HG03025 (cell line): ENCODE measurements around the gene TBC1D1.

Experiments
- ATAC-seq: cut with Tn5 transposase; IDR thresholded peaks from one replicate; pipeline ENCODE4 v1.9.1; 2021; ENCODE audit warnings: mild to moderate bottlenecking, moderate library complexity; ENCODE audit not compliant: unreplicated experiment, low FRiP score

TBC1D1 gene

DNA sequence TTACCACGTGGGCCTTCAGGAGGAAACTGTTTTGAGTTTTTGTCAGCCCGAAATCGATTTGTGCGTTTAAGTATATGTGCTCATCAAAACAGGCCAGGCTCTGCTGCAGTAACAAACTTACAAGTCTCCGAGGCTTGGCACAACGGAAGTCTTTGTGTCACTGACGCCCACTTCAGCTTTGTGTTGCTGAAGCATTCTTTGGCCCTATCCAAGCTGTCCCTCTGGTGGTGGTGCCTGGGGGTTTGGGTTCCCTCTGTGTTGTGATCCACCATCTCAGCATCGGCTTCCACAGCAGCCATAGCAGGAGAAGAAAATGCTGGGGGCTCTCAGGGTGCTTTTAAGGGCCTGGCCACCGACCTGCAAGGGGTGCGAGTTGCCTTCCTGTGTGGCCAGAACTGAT is 245.7 kb downstream of the TBC1D1 start:
- ATAC-seq, result no peak

DNA sequence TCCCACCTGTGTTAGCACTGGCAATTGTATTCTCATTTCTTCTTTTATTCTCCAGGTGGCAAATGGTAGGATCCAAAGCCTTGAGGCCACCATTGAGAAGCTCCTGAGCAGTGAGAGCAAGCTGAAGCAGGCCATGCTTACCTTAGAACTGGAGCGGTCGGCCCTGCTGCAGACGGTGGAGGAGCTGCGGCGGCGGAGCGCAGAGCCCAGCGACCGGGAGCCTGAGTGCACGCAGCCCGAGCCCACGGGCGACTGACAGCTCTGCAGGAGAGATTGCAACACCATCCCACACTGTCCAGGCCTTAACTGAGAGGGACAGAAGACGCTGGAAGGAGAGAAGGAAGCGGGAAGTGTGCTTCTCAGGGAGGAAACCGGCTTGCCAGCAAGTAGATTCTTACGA is 246.2 kb downstream of the TBC1D1 start:
- ATAC-seq, result no peak

DNA sequence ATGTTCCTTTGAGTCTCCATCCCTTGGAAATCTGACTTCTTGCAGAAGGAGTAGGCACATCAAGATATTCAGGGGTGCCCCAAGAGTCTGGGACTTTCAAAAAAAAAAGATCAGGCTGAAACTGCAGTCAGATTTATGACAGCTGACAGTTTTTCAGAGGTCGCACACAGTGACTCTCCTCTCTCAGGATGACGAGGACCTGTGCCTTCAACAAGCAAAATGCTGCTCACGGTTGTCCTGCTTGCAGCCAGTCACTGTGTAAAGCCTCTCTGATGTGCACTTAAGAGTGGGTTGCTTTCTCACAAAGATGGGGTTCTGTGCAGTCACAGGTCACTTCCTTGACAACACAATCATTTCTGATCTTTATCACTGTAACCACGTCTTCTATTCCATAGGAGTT is 247.5 kb downstream of the TBC1D1 start:
- ATAC-seq, result no peak

DNA sequence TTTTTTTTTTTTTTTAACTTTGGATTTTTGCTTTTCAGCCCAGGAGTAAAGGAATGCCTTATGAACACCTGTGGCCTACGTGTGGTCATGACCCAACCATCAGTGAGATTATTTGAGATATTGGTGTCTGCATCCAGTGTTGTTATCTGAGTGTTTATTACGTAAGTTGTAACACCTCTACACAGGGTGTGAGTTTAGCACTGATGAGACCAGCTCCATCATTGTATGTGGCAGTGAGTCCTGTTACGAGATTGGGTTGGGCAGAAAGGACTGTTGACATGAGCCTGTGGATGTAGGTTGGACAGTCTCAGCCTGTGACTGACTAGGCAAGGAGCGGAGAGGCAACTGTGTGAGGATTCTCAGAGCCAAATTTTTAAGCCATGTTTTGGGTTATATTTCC is 248.3 kb downstream of the TBC1D1 start:
- no peak for ATAC-seq

DNA sequence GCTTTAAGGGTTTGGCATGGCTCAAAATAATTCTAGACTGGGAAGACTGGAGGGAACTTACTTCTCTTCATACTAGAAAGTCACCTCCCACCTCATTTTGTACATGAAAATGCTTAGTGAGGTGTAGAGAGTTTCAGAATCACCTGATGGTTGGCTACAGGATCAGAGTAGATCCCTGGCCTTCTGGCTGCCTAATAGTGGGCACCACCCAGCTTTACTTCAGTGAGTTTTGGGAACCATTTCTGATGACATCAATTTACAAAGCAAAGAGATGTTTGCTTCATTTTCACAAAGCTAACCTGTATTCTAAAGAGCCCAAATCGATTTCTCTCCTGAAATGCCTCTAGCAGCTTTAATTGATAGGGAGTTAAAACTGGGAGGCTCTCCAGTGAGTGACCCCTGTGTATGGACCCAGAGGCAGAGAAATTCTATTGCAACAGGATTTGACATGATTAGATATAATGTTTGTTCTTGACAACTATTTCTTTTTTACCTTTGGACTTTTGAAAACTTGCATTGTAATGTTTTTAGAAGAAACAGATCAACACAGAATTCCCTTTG is 249.8 kb downstream of the TBC1D1 start:
- no peak for ATAC-seq

DNA sequence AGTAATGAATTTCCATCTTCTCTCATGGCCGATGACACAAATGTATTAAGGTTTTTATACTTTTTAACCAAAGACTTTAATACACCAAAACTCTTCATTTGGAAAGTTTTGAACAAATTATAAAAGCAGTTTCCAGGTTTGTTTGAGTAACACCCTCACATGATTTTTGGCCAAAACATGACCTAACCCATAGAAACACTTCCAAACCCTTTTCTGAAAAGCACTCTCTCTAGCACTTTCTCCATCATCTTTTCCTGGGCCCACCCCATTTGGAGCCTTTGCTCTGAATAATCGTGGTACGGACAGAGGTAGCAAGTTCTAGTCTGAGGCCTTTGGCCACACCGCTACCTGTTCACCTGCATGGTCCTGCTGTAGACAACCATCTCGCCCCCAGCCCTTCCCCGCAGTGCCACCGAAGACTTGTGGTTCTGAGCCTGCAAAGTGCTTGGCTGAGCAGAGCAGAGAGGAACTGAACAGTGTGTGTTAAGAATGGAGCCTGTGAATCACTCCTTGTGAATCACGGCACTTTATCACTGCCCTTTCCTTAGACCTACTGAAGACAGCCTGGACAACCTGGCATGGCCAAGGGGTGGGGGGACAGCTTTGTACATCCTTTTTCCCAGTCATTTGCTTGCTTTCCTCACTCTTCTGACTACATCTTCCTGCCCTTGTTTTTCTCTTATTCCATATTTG is 251.1 kb downstream of the TBC1D1 start:
- no peak for ATAC-seq

DNA sequence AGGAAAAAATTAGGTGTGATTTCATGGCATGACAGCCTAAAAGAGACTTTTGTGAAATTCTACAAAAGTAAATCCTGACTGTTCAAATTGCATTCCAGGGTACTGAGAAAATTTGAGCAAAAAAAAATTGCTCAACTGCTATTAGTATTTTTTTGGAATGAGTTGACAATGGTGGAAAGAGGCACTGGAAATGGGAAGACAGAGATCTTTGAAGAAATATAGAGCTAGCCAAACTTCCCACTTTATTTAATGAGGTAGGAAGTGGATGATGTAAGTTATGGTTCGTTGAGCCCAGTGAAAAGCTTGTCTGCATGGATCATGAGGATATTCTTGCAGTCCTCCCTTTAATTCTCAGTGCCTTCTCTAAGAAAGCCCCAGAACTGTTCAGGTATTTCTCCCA is 253.1 kb downstream of the TBC1D1 start:
- ATAC-seq, result no peak

DNA sequence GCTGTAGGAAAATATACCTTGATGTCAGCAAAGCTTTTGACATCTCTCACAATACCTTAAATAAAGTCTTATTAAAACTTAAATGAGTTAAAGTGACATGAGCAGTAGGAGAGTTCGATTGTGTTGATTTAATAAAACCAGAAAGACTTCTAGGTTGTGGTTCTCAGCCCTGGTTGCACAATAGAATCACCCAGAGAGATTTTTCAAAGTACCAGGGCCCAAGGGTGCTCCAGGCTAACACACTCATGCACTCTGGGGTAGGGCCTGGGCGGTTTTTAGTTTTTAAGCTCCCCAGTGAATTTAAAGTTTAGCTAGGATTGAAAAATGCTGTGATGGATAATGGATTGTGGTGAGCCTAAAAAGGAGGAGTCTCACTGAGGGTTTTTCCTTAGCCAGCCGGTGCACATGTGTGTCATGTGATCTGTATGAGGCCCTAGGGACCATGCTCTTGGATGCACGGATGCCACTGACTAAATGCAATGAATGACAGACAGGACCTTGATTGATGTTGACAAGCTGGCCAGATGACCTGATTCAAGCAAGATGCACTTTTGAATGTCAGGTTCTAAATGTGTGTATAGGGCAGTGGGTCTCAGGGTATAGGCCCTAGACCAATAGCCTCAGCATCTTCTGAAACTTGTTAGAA is 254.3 kb downstream of the TBC1D1 start:
- ATAC-seq, result no peak

DNA sequence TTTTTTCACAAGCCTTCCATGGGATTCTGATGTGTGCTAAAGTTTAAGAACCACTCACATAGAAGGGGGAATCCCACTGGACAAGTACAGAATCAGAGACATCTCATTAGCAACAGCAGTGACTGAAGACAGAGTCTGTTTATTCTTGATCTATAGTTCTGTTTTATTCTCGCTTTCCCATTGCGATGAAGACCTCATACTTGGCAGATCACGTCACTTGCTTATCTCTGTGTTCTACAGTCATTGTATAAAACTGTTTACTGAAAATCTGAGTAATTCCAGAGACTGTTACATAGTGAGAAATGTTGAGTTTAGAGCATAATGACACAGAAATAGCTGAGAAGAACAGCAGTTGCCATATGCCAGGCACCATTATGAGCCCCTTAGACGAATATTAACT is 254.9 kb downstream of the TBC1D1 start:
- ATAC-seq, result no peak

DNA sequence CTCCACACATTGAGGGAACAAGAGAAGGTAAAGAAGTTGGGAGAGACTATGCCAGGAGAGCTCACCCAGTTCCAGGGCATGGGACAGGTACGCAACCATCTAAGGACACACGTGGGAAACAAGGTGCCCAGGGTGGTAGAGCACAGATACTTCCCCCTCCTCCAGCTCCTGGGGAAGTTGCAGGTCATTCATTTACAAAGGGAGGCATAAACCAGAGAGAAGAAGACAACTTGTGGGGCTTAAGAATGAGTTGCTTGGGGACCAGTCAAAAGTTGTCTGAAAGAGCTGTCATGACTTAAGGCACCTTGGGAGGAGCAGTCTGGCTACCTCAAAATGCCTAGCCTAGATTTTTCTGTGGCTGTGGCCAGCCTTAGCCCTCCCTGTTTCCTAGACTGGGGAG is 255.5 kb downstream of the TBC1D1 start:
- no peak for ATAC-seq

DNA sequence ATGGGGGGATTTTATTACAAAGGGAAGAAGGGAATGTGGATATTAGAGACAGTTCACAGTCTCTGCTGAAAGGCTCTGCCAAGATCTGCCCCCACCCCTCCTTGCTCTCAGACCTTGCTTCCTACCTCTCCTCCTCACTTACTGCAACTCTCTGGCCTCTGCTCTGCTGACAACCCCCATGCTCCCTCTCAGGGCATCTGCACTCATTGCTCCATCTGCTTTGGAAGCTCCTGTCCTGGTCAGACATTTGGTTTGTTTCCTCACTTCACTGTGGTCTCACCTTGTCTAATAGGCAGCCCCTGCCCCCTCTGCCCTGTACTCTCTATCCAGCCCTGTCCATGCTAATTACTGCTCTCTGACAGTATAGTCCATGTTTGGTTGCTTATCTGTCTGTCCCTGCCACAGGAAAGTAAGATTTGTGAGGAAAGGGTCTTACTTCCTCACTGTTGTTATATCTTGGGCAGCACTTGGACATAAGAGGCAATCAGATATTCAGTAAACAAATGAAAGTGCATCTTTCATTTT is 258.6 kb downstream of the TBC1D1 start:
- no peak for ATAC-seq

DNA sequence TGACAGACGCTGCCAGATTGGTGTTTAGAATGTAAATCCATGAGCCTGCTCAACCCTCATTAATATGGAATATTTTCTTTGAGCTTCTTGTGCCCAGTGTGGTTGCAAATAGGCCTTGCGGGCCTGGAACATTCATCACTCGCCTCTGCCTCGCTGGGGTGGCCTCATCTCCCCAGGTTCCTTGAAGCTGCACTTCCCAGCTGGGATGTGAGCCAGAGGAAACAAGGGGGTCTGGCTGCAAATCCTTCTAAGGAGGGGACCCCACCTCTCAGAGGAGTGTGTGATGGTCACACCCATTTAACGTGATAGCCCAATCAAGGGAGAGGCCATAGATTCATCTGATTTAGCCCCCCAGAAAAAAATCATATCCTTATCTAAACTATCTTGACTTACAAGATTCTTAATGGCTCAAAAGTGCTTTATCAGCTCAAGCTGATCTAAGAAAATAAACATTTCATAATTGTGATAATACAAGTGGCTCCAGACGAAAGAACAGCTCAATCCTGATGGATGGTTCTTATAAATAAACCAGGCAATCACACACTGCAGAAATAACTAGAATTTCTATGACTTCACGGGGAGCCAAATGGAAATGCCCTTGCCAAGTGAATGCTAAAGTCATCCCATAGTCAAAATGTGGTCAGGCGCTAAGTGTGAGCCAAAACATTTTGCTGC is 259.2 kb downstream of the TBC1D1 start:
- no peak for ATAC-seq

DNA sequence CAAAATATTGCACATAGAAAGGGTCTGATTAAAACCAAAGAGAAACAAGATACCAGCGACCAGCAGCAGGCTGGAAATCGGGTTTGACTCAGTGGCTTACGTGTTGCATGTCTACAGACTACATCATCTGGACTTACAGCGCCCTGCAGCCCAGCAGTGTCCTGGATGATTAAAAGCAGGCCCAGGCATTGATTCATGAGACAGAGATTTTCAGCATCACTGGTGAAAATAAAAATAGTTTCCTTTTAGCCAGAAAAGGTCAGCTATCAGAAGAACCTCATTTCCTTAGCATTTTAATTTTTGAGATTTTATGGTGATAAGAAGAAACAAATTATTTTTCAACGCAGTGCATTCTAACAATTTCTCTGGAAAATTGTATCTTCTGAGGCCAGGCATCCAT is 259.9 kb downstream of the TBC1D1 start:
- ATAC-seq, result no peak

DNA sequence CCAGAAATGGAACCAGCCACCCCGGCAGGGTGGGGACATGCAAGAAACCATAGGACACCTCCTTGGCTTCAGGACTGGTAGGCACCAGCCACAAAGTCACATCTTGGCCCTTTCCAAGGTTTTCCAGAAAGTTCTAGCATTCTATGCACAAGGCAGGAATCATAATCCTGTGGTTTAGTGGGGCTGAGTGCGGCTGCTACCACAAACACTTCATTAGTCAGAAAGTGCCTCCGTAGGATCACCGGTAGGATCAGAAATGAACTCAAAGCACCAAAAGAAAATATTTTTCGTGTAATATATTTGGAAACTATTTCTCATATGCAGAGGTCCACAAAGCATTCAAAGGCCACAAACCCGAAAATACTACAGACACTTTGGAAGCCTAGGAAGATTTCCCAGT is 261.0 kb downstream of the TBC1D1 start:
- no peak for ATAC-seq

DNA sequence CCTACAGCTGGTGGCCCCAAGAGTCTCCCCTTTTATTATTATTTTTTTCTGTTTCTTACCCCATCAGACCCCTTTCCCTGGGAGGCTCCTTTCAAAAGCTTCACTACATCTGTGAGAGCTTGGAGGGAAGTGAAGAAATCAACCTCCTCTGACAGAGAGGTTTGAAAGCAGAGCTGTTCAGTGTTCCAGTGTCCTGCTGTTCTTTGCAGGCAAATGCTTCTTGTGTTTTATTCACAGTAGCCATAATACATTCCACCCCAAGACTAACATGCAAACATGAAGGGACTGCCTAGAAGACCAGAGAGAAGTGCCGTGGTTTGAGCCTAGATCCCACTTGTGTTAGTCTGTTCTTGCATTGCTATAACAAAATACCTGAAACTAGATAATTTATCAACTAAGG is 261.4 kb downstream of the TBC1D1 start:
- no peak for ATAC-seq

DNA sequence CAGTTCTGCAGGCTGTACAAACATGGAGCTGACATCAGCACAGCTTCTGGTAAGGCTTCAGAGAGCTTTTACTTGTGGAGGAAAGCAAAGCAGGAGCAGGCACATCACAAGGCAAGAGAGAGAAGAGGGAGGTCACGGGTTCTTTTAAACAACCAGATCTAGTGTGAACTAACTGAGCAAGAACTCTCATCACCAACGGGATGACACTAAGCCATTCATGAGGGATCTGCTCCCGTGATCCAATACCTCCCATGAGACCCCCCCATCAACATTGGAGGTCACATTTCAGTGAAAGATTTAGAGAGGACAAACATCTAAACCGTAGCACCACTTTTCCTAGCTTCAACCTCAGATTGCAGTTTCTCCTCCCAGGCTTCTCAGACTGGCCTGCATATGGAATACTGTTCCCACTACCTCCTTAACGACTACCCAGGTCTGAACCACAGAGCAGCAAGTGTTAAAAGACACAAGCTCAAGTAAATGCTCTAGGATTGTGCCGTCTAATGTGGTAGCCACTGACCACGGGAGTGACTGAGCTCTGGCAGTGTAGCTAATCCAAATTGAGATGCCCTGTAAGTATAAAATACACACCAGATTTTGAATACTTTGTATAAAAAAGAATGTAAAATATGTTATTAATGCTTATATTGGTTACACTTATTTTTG is 262.0 kb downstream of the TBC1D1 start:
- no peak for ATAC-seq

DNA sequence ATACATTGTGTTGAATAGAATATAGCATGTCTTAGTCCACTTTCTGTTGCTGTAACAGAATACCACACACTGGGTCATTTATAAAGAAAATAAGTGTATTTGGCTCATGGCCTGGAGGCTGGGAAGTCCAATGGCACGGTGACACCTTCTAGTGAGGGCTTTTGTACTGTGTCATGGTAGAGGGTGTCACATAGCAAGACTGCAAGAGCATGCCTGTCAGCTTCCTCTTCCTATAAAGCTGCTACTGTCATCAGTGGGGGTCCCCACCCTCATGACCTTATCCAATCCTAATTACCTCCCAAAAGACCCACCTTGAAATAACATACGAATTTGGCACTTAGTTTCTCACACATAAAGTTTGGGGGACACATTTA is 262.5 kb downstream of the TBC1D1 start:
- no peak for ATAC-seq

DNA sequence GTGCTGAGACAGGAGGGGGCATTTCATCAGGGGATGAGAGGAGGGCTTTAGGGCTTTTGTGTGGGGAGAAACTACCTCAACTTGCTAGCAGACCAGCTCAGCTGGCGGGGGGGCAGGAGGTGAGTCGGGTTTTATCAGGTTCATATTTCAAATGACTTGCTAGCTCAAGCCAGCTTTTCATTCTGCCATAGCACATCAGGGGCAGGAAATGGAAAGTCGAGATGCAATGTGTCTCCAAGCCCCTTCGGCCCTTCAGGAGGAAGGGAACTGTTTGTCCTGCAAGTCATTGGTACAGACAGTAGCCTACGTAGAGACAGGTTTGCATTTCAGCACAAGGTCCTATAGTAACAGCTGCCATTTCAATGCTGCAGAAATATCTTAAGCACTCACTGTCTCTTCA is 263.4 kb downstream of the TBC1D1 start:
- ATAC-seq, result no peak

DNA sequence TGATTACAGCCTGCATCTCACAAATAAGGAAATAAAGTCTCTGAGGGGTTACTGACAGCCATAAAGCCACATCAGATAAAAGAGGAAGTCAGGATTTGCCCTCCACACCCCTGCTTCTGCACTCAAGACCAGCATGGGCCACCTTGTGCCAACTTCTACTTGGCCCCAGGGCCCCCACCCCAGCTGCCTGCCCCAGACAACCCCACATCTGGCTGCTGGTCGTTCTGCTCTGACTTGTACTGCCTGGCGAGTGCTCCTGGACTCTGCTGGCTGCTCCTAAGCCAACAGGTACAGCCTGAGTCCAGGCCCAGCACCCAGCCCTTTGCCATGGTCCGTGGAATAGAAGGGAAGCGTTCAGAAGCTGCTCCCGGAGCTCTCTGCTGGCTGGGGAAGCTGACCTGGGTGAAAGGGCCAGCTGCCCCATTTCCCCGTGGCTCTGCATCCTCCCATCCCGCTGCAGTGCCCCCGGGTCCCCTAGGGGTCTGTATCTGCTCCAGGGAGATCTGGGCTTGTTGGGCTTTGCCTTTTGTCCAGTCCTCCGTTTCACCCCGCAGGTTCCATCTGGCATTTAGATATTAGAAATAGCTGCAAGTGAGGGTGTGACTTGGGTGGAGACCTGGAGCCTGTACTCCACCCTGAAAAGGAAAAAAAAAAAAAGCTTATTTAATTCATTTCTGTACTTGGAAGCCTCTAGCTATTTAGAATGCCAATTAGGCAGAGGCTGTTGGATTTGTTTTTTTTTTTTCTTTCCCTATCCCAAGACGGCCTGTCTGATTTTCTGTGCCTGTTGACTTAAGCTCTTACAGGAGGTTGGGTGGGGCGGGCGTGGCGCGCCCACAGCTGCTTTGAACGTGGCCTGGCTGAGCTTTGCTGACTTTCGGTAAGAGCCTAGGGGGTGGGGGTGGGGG is 264.1 kb downstream of the TBC1D1 start:
- no peak for ATAC-seq
